HCT116 (cell line): ENCODE results near the gene NLRP5. TPM values are rescaled to one million over a fixed set of nuclear protein-coding genes. Genes with fewer than 3 reads are reported as not detected.

Source experiments
- ATAC-seq: fragments of 200-7000 bp; cut with Tn5 transposase; 2 replicates; pipeline ENCODE4 v1.9.1; 2020; ENCODE audit warnings: mild to moderate bottlenecking, moderate library complexity
- BruUV-seq: library from RNA; stranded (reverse); fragments of 400-500 nt; replicated peaks from 2 replicates; lab custom pipeline; 2021; lab: Mats Ljungman, UMichigan
- CTCF ChIA-PET: fragments of 300-600 bp; sonication (Branson Sonifier 250); formaldehyde crosslinking; loops from one replicate; lab custom pipeline; 2021; ENCODE audit warnings: antibody characterized with exemption; lab: Charles Lee
- POLR2A ChIA-PET: fragments of 300-600, 350-600 bp; sonication (Branson Sonifier 250); formaldehyde crosslinking; loops from one replicate; lab custom pipeline; 2021; ENCODE audit warnings: antibody characterized with exemption; lab: Charles Lee
- RAD21 ChIA-PET, 2 experiments: fragments of 300-600 bp; sonication (Branson Sonifier 250); formaldehyde crosslinking; loops; one replicate each; lab custom pipeline; 2023; ENCODE audit warnings: low total read pairs in 2 of 2; ENCODE audit not compliant: uncharacterized antibody in 2 of 2, unreplicated experiment in 2 of 2, low non-redundant PET in 1 of 2; lab: Charles Lee
- DNase-seq: peaks from one replicate; pipeline ENCODE4 v3.0.0-alpha.2; 2010; ENCODE audit warnings: low read depth, low spot score
- H2AFZ ChIP-seq: fragments of 200-600 bp; shearing (Covaris generic), sonication (generic); 2 replicates; pipeline ENCODE4 v1.6.1; 2017; ENCODE audit warnings: low read depth, mixed run types, mixed read lengths, antibody characterized with exemption, low read length; ENCODE audit not compliant: poor library complexity, severe bottlenecking
- H3K27ac ChIP-seq: 2 replicates; pipeline ENCODE4 v1.5.1; 2012; ENCODE audit warnings: low read depth, low read length
- H3K27me3 ChIP-seq: fragments of 200-600 bp; sonication (generic); 2 replicates; pipeline ENCODE4 v1.6.1; 2016; ENCODE audit warnings: mixed run types, low read length, mixed read lengths; ENCODE audit not compliant: insufficient read depth
- H3K36me3 ChIP-seq, 2 experiments: fragments of 200-500 bp in 1 of 2; fragments of 200-600 bp in 1 of 2; sonication (Bioruptor generic) in 1 of 2; sonication (generic) in 1 of 2; 2 replicates each; pipeline versions ENCODE4 v1.5.1 to v1.6.1; 2014 to 2016; ENCODE audit warnings: low read length in 2 of 2, inconsistent platforms in 1 of 2, mixed read lengths in 1 of 2, mixed run types in 1 of 2; ENCODE audit not compliant: insufficient read depth in 2 of 2, control insufficient read depth in 1 of 2
- H3K4me1 ChIP-seq, 2 experiments: fragments of 200-600 bp in 1 of 2; sonication (generic) in 1 of 2; 2 replicates each; pipeline versions ENCODE4 v1.5.1 to v1.6.1; 2012 to 2017; ENCODE audit warnings: low read length in 2 of 2, inconsistent platforms in 1 of 2, mild to moderate bottlenecking in 1 of 2, mixed read lengths in 1 of 2, mixed run types in 1 of 2, moderate library complexity in 1 of 2; ENCODE audit not compliant: insufficient read depth in 2 of 2, control insufficient read depth in 1 of 2
- H3K4me2 ChIP-seq: fragments of 200-600 bp; sonication (generic); 2 replicates; pipeline ENCODE4 v1.6.1; 2017; ENCODE audit warnings: mixed run types, low read length, mixed read lengths
- H3K4me3 ChIP-seq, 2 experiments: fragments of 200-600 bp in 1 of 2; sonication (generic) in 1 of 2; replicated peaks in 1 of 2; 2 replicates each; pipeline ENCODE4 v1.5.1; 2011 to 2016; ENCODE audit warnings: low read length in 2 of 2, control low read depth in 1 of 2, low read depth in 1 of 2, mild to moderate bottlenecking in 1 of 2, mixed read lengths in 1 of 2, mixed run types in 1 of 2
- H3K79me2 ChIP-seq: fragments of 200-600 bp; sonication (generic); 2 replicates; pipeline ENCODE4 v1.6.1; 2017; ENCODE audit warnings: mild to moderate bottlenecking, mixed run types, low read length, moderate library complexity, mixed read lengths; ENCODE audit not compliant: insufficient read depth
- H3K9ac ChIP-seq: fragments of 200-600 bp; sonication (generic); 2 replicates; pipeline ENCODE4 v1.6.1; 2016; ENCODE audit warnings: low read length, mixed read lengths
- H3K9me2 ChIP-seq: fragments of 200-600 bp; sonication (generic), shearing (Covaris generic); 2 replicates; pipeline ENCODE4 v1.6.1; 2017; ENCODE audit warnings: mixed run types, mild to moderate bottlenecking, moderate library complexity; ENCODE audit not compliant: insufficient read depth
- H3K9me3 ChIP-seq, 2 experiments: fragments of 200-500 bp in 1 of 2; fragments of 200-600 bp in 1 of 2; sonication (Bioruptor generic) in 1 of 2; sonication (generic) in 1 of 2; 2 replicates each; pipeline ENCODE4 v1.6.1; 2014 to 2017; ENCODE audit warnings: low read length in 2 of 2, mixed read lengths in 2 of 2, inconsistent platforms in 1 of 2, low read depth in 1 of 2, mild to moderate bottlenecking in 1 of 2, mixed run types in 1 of 2, moderate library complexity in 1 of 2; ENCODE audit not compliant: control insufficient read depth in 1 of 2, insufficient read depth in 1 of 2
- H4K20me1 ChIP-seq: fragments of 200-600 bp; sonication (generic), shearing (Covaris generic); 2 replicates; pipeline ENCODE4 v1.6.1; 2017; ENCODE audit warnings: mixed run types, mild to moderate bottlenecking, moderate library complexity; ENCODE audit not compliant: insufficient read depth
- CEBPB ChIP-seq: IDR thresholded peaks from 2 replicates; pipeline ENCODE4 v1.6.1; 2012; ENCODE audit warnings: low read depth
- CTCF ChIP-seq, 3 experiments: fragments of 200-600 bp in 1 of 3; sonication (generic) in 1 of 3; IDR thresholded peaks in 2 of 3; conservative IDR thresholded peaks in 1 of 3; 2 replicates each; pipeline ENCODE4 v1.5.1; 2012 to 2017; ENCODE audit warnings: low read depth in 2 of 3, low read length in 2 of 3, antibody characterized with exemption in 1 of 3, borderline replicate concordance in 1 of 3, control low read depth in 1 of 3, mild to moderate bottlenecking in 1 of 3, mixed read lengths in 1 of 3, mixed run types in 1 of 3, moderate library complexity in 1 of 3; ENCODE audit not compliant: insufficient read depth in 1 of 3
- EGR1 ChIP-seq: IDR thresholded peaks from 2 replicates; pipeline ENCODE4 v1.6.1; 2012; ENCODE audit warnings: low read depth
- ELF1 ChIP-seq: IDR thresholded peaks from 2 replicates; pipeline ENCODE4 v1.6.1; 2012; ENCODE audit warnings: low read depth, borderline replicate concordance
- EZH2 ChIP-seq: fragments of 200-600 bp; sonication (generic); IDR thresholded peaks from 2 replicates; pipeline ENCODE4 v1.6.1; 2017; ENCODE audit warnings: antibody characterized with exemption, mixed run types
- EZH2phosphoT487 ChIP-seq: fragments of 200-600 bp; IDR thresholded peaks from 2 replicates; pipeline ENCODE4 v1.6.1; 2018; ENCODE audit warnings: antibody characterized with exemption, borderline replicate concordance
- FOSL1 ChIP-seq: IDR thresholded peaks from 2 replicates; pipeline ENCODE4 v1.6.1; 2012; ENCODE audit warnings: low read depth
- MAX ChIP-seq: IDR thresholded peaks from 2 replicates; pipeline ENCODE4 v1.6.1; 2012
- POLR2A ChIP-seq: IDR thresholded peaks from 2 replicates; pipeline ENCODE4 v1.7.0; 2011; ENCODE audit warnings: borderline replicate concordance; ENCODE audit not compliant: insufficient read depth, insufficient read length; ENCODE audit errors: extremely low read depth
- RAD21 ChIP-seq: IDR thresholded peaks from 2 replicates; pipeline ENCODE4 v1.6.1; 2012; ENCODE audit warnings: low read depth, mild to moderate bottlenecking
- REST ChIP-seq: IDR thresholded peaks from 2 replicates; pipeline ENCODE4 v1.6.1; 2012; ENCODE audit warnings: low read depth
- SIN3A ChIP-seq: IDR thresholded peaks from 2 replicates; pipeline ENCODE4 v1.6.1; 2012; ENCODE audit warnings: low read depth
- SP1 ChIP-seq: IDR thresholded peaks from 2 replicates; pipeline ENCODE4 v1.6.1; 2012; ENCODE audit warnings: low read depth
- YY1 ChIP-seq: IDR thresholded peaks from 2 replicates; pipeline ENCODE4 v1.6.1; 2011; ENCODE audit warnings: low read length, low read depth, moderate library complexity, mild to moderate bottlenecking; ENCODE audit not compliant: insufficient replicate concordance; ENCODE audit errors: extremely low read depth
- ZBTB33 ChIP-seq: IDR thresholded peaks from 2 replicates; pipeline ENCODE4 v1.6.1; 2011; ENCODE audit warnings: mild to moderate bottlenecking, low read length, moderate library complexity; ENCODE audit not compliant: insufficient replicate concordance; ENCODE audit errors: extremely low read depth
- ZFX ChIP-seq: fragments of 450-650 bp; IDR thresholded peaks from 2 replicates; pipeline ENCODE4 v1.6.1; 2017
- ZNF274 ChIP-seq: fragments of 200-500 bp; sonication (Bioruptor generic); IDR thresholded peaks from 2 replicates; pipeline ENCODE4 v1.6.1; 2014; ENCODE audit warnings: mild to moderate bottlenecking, low read depth, low read length, inconsistent platforms
- intact Hi-C: fragments of 100-400 bp; cut with micrococcal nuclease; formaldehyde crosslinking; loops from 2 replicates; pipeline ENCODE4 v1.10.0; 2022
- total RNA-seq: library from RNA; stranded (reverse); gene quantifications from one replicate; pipeline ENCODE4 v1.2.1, GENCODE V29; 2021; ENCODE audit not compliant: unreplicated experiment
- TF ChIP-seq, protein P1 (sequence below): IDR thresholded peaks from 2 replicates; pipeline ENCODE4 v1.6.1; 2012

The NLRP5 gene
- total RNA-seq, 1 experiment from 2014 or later = 0.30 TPM

GRCh38 chr19:56088497-56089215 lies 102.1 kb downstream of the NLRP5 start:
- Histone ChIP-seq H3K4me1 (no peaks in the 10 kb centered on the region), H3K27ac (no peak overlapping the region), H2AFZ (no peak overlapping the region), H3K79me2 (peaks cover 43% of the 10 kb centered on the region), H4K20me1 (peaks cover 5% of the 10 kb centered on the region; the same call in 1 of the 2 replicates), H3K9me2 (no peaks in the 10 kb centered on the region), H3K9me3 (no peaks in the 10 kb centered on the region), H3K27me3 (no peaks in the 10 kb centered on the region), H3K9ac (no peak overlapping the region), H3K36me3 (no peaks in the 10 kb centered on the region; a peak in 1 of 4 replicates), H3K4me2 (no peak overlapping the region), H3K4me3 (no peak overlapping the region)
- no peak for TF ChIP-seq EGR1
- no peak for TF ChIP-seq SIN3A
- TF ChIP-seq EZH2phosphoT487 = no peak
- TF ChIP-seq POLR2A = no peak
- no peak for TF ChIP-seq ZNF274
- TF ChIP-seq YY1 = no peak
- TF ChIP-seq REST = no peak
- no peak for TF ChIP-seq ZFX
- no peak for TF ChIP-seq CTCF (IDR thresholded peaks at IDR 0.05 in 2 of 3, conservative IDR thresholded peaks at IDR 0.05 in 1 of 3; ENCODE audit: borderline replicate concordance in 1 of 3, insufficient read depth in 1 of 3, low read depth in 2 of 3, low read length in 2 of 3)
- TF ChIP-seq SP1 = no peak
- no peak for TF ChIP-seq EZH2
- TF ChIP-seq FOSL1 = no peak
- TF ChIP-seq RAD21 = no peak
- TF ChIP-seq, protein P1, sequence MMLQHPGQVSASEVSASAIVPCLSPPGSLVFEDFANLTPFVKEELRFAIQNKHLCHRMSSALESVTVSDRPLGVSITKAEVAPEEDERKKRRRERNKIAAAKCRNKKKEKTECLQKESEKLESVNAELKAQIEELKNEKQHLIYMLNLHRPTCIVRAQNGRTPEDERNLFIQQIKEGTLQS = no peak
- TF ChIP-seq ELF1 = no peak
- no peak for TF ChIP-seq ZBTB33
- TF ChIP-seq MAX = no peak
- TF ChIP-seq CEBPB = no peak
- intact Hi-C loops = no loop called here
- DNase-seq = no peak
- ChIA-PET RAD21 (no interaction called here), POLR2A (no interaction called here), CTCF (no interaction called here)
- BruUV-seq = no TSS peak
- ATAC-seq = no peak
